Sigmoid colon (tissue), 4 donors: ENCODE results near the gene STXBP2.

Experiments used
- POLR2A ChIP-seq, 2 donors: fragments of 450-650 bp; IDR thresholded peaks; one replicate each; pipeline ENCODE4 v1.6.1; 2016; ENCODE audit warnings: antibody characterized with exemption in 2 of 2, mild to moderate bottlenecking in 2 of 2, moderate library complexity in 2 of 2
- POLR2AphosphoS5 ChIP-seq, 4 donors: sonication (generic); formaldehyde crosslinking; IDR thresholded peaks; one replicate each; pipeline ENCODE4 v1.6.1; 2017; ENCODE audit warnings: antibody characterized with exemption in 4 of 4
- TF ChIP-seq, protein P1 (sequence below), 4 experiments: fragments of 450-650 bp in 3 of 4; fragments of 200-600 bp in 1 of 4; IDR thresholded peaks; one replicate each; pipeline ENCODE4 v1.5.1; 2016 to 2019; ENCODE audit warnings: antibody characterized with exemption in 4 of 4, mild to moderate bottlenecking in 3 of 4, moderate library complexity in 2 of 4

DNA sequence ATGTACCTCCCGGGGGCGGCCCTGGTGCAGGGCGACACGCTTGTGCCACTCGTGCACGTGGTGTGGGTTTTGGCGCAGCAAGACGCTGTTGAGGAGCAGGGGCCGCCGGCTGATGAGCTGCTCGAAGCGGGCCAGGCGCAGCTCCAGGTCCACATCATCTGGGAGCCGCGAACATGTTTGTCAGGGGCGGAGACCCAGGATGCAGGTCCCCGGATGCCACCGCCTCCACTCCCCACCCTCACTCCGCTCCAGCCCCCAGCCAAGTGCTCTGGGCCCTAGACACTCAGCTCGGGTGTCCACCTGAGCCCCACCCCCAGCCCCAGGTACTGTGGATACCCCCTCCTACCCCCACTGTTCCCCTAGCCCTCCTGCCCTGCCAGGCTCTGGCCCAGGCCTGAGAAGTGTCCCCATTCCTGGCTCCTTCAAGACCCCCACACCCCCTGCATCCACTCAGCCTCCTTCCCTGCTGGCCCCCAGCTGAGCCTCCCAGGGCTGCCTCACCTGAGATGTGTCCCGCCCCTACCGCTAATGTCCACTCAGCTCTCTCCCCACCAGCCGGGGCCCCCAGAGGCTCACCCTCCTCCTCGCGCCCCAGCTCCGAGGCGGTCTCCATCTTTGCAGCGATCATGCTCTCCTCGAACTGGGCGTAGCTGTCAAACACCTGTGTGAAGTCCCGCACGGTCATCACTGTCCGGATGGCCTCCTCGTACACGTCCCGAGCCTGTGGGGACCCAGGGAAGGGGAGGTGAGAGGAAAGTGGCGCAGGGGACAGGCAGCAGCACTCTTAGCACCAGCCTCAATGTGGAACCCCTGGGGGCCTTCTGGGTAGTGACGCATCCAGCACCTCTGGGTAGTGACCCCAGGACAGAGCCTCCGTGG is 12.9 kb upstream of the STXBP2 start:
- TF ChIP-seq, protein P1, sequence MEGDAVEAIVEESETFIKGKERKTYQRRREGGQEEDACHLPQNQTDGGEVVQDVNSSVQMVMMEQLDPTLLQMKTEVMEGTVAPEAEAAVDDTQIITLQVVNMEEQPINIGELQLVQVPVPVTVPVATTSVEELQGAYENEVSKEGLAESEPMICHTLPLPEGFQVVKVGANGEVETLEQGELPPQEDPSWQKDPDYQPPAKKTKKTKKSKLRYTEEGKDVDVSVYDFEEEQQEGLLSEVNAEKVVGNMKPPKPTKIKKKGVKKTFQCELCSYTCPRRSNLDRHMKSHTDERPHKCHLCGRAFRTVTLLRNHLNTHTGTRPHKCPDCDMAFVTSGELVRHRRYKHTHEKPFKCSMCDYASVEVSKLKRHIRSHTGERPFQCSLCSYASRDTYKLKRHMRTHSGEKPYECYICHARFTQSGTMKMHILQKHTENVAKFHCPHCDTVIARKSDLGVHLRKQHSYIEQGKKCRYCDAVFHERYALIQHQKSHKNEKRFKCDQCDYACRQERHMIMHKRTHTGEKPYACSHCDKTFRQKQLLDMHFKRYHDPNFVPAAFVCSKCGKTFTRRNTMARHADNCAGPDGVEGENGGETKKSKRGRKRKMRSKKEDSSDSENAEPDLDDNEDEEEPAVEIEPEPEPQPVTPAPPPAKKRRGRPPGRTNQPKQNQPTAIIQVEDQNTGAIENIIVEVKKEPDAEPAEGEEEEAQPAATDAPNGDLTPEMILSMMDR (IDR thresholded peaks at IDR 0.05): no peak
- TF ChIP-seq POLR2A (IDR thresholded peaks at IDR 0.05) (no peak), POLR2AphosphoS5 (IDR thresholded peaks at IDR 0.05) (no peak)
